NCI-H2171 (cell line): Measurements from ENCODE around the gene HOXD10.
A peak's percentile ranks its signal among the peaks of the same experiment; 100 is the strongest.

Experiments
- DNase-seq: peaks from one replicate; lab custom pipeline; 2025; lab: John Stamatoyannopoulos, UW

Gene HOXD10

GRCh38 chr2:176107731-176108181 is 8.8 kb upstream of the HOXD10 start:
- no peak for DNase-seq

- no peak for DNase-seq
These were observed 7.2 kb upstream of the HOXD10 start for GRCh38 chr2:176109192-176109901.

- DNase-seq, result no peak
These were observed 6.6 kb upstream of the HOXD10 start for GRCh38 chr2:176109946-176110345.

- DNase-seq, result no peak
These were observed 5.9 kb upstream of the HOXD10 start for GRCh38 chr2:176110415-176111308.

- DNase-seq, result peak; percentile 39
These were observed 5.3 kb upstream of the HOXD10 start for GRCh38 chr2:176111309-176111663.

GRCh38 chr2:176111846-176112374 is 4.7 kb upstream of the HOXD10 start:
- no peak for DNase-seq

- DNase-seq, result no peak
These were observed 3.9 kb upstream of the HOXD10 start for GRCh38 chr2:176112375-176113302.

GRCh38 chr2:176114120-176114929 is 2.3 kb upstream of the HOXD10 start:
- no peak for DNase-seq

- no peak for DNase-seq
These were observed 1.5 kb upstream of the HOXD10 start for GRCh38 chr2:176114930-176115625.

- no peak for DNase-seq
These were observed 714 bp downstream of the HOXD10 start for GRCh38 chr2:176117162-176117822.

- no peak for DNase-seq
These were observed 1.3 kb downstream of the HOXD10 start for GRCh38 chr2:176117823-176118371.

- no peak for DNase-seq
These were observed 2.2 kb downstream of the HOXD10 start for GRCh38 chr2:176118601-176119339.

- no peak for DNase-seq
These were observed 4.0 kb downstream of the HOXD10 start for GRCh38 chr2:176120364-176121189.

GRCh38 chr2:176121190-176122051 is 4.8 kb downstream of the HOXD10 start:
- no peak for DNase-seq

GRCh38 chr2:176122052-176122682 is 5.6 kb downstream of the HOXD10 start:
- DNase-seq, result no peak

GRCh38 chr2:176122683-176123410 is 6.3 kb downstream of the HOXD10 start, which contains the start of gene HOXD9:
TSS of gene HOXD9 (plus strand) at chr2:176122719. CDS start at chr2:176122769, 50 bp downstream.
- no peak for DNase-seq
